Measurements from ENCODE around the gene USP6. TPM values are rescaled to one million over a fixed set of nuclear protein-coding genes. Genes with fewer than 3 reads are reported as not detected.
"Not testable (repeated sequence)": the region's sequence is repeated elsewhere in the genome, so short reads cannot be mapped to it uniquely, and the experiment has no call there.

USP6 gene
- polyA plus RNA-seq, 1 donor: 0.54 TPM

- no peak overlapping the region for H3K27ac ChIP-seq (ENCODE audit: low read length)
- peaks cover 11% of the 10 kb centered on the region for H3K27me3 ChIP-seq (ENCODE audit: control insufficient read depth, insufficient read depth, low read length)
- peak overlapping the region; percentile 50 for H3K4me3 ChIP-seq (ENCODE audit: low read length)
- peaks cover 40% of the 10 kb centered on the region for H3K9me3 ChIP-seq (ENCODE audit: control insufficient read depth, low read depth, low read length)
- H3K36me3 ChIP-seq (ENCODE audit: control insufficient read depth, insufficient read depth, low read length): peaks cover 9% of the 10 kb centered on the region
- WGBS (ENCODE audit: insufficient coverage, low lambda C conversion rate): no CpG with 5 or more reads among the region's 7 CpGs
- H3K4me1 ChIP-seq (ENCODE audit: control insufficient read depth, insufficient read depth, low read length): no peaks in the 10 kb centered on the region
- no peak for DNase-seq
Observed at GRCh38 chr17:5096731-5097100, 19.1 kb upstream of the USP6 start.

DNA sequence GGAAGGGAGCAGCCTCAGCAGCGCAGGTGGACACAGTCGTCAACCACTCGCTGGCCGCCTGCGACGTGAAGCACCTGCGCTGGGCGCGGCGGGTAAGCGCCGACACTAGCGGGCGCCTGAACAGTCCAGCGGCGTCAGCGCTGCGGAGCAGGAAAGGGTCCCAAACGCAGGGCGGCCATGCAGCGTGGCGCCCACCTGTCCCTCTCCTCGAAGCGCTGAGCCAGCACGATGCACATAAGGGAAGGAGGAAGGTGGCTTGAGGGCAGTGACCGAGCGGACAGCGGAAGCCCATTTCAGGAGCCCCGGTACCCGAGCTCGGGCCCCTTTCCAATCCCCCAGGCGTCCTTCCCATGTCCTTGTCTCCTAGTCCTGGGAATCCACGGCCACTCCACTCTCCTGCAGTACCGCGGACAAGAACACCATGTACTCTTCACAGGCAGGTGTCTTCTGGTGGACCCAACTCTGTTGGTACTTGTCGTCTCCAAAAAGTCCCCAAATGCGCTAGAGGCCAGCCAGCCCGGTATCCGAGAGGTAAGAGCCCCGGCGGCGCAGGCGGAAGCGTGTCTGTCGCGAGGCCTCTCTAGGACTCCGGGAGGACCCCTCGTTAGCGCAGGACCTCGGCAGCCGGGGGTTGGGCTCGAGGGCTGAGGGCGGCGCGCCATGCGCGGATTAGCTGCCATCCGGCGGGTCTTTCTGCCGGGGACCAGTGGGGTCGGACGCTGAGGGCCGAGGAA lies 18.6 kb upstream of the USP6 start:
- no CpG with 5 or more reads among the region's 63 CpGs for WGBS (ENCODE audit: insufficient coverage, low lambda C conversion rate)

DNA sequence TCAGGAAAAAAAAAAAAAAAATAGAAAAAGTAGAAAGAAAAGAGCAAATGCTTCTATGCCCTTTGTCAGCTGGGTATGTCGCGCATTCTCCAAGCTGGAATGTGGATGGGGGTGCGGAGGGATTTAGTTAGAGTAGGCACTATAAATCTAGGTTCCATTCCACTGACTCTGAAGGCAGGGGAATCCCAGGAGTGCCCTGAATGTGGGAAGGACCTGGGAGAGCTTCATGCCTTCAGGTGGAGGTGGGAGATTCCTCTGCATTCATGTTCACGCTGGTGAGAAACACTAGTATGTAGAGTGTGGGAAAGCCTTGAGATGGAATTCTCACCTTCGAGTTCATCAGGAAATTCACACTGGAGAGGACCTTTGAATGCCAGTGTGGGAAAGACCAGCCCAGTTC lies 16.6 kb upstream of the USP6 start:
- Histone ChIP-seq H3K27ac (ENCODE audit: low read length) (no peak overlapping the region), H3K9me3 (ENCODE audit: control insufficient read depth, low read depth, low read length) (peaks cover 33% of the 10 kb centered on the region), H3K4me1 (ENCODE audit: control insufficient read depth, insufficient read depth, low read length) (no peaks in the 10 kb centered on the region), H3K27me3 (ENCODE audit: control insufficient read depth, insufficient read depth, low read length) (peaks cover 11% of the 10 kb centered on the region), H3K4me3 (ENCODE audit: low read length) (no peak overlapping the region), H3K36me3 (ENCODE audit: control insufficient read depth, insufficient read depth, low read length) (no peaks in the 10 kb centered on the region)
- WGBS (ENCODE audit: insufficient coverage, low lambda C conversion rate): no CpG with 5 or more reads among the region's 5 CpGs
- DNase-seq: no peak

More for the DNA sequence above, 18.6 kb upstream of the USP6 start:
- Histone ChIP-seq H3K27me3 (ENCODE audit: control insufficient read depth, insufficient read depth, low read length) (peaks cover 11% of the 10 kb centered on the region), H3K4me1 (ENCODE audit: control insufficient read depth, insufficient read depth, low read length) (no peaks in the 10 kb centered on the region), H3K27ac (ENCODE audit: low read length) (no peak overlapping the region), H3K4me3 (ENCODE audit: low read length) (peak overlapping the region; percentile 50), H3K36me3 (ENCODE audit: control insufficient read depth, insufficient read depth, low read length) (peaks cover 4% of the 10 kb centered on the region), H3K9me3 (ENCODE audit: control insufficient read depth, low read depth, low read length) (peaks cover 40% of the 10 kb centered on the region)
- DNase-seq: peak; percentile 44 to 70

DNA sequence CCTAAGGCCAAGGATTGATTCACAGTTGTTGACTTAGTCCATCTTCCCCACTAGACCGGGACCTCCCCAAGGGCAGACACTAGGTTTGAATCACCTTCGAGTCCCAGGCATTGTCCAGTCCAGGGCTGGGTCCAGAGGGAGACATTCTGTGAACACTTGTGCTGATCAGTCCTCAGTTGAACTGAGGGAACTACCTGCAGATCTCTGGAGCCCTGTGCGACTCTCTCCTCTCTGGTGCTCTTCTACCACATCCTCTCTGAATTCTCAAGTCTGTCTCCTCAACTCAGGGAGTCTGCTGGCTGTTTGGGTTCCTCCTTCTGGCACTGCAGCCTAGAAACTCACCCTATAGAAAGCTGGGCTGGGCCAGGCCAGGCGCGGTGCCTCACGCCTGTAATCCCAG lies 15.0 kb upstream of the USP6 start:
- H3K4me3 ChIP-seq (ENCODE audit: low read length): no peak overlapping the region
- no peak for DNase-seq
- H3K4me1 ChIP-seq (ENCODE audit: control insufficient read depth, insufficient read depth, low read length): no peaks in the 10 kb centered on the region
- H3K27ac ChIP-seq (ENCODE audit: low read length): no peak overlapping the region
- WGBS (ENCODE audit: insufficient coverage, low lambda C conversion rate): no CpG with 5 or more reads among the region's 6 CpGs
- H3K9me3 ChIP-seq (ENCODE audit: control insufficient read depth, low read depth, low read length): peaks cover 35% of the 10 kb centered on the region
- peaks cover 11% of the 10 kb centered on the region for H3K27me3 ChIP-seq (ENCODE audit: control insufficient read depth, insufficient read depth, low read length)
- H3K36me3 ChIP-seq (ENCODE audit: control insufficient read depth, insufficient read depth, low read length): peaks cover 2% of the 10 kb centered on the region

- H3K4me1 ChIP-seq (ENCODE audit: control insufficient read depth, insufficient read depth, low read length): peaks cover 9% of the 10 kb centered on the region
- H3K27me3 ChIP-seq (ENCODE audit: control insufficient read depth, insufficient read depth, low read length): peaks cover 13% of the 10 kb centered on the region
- peak overlapping the region; percentile 73 for H3K4me3 ChIP-seq (ENCODE audit: low read length)
- H3K27ac ChIP-seq (ENCODE audit: low read length): no peak overlapping the region
- peaks cover 17% of the 10 kb centered on the region for H3K9me3 ChIP-seq (ENCODE audit: control insufficient read depth, low read depth, low read length)
- peaks cover 21% of the 10 kb centered on the region for H3K36me3 ChIP-seq (ENCODE audit: control insufficient read depth, insufficient read depth, low read length)
- peak in 1 of 2 donors; percentile 51 for DNase-seq
- WGBS (ENCODE audit: insufficient coverage, low lambda C conversion rate): 50% methylated on average over 3 of the region's 8 CpGs
Observed at GRCh38 chr17:5110816-5111215, 5.0 kb upstream of the USP6 start.

DNA sequence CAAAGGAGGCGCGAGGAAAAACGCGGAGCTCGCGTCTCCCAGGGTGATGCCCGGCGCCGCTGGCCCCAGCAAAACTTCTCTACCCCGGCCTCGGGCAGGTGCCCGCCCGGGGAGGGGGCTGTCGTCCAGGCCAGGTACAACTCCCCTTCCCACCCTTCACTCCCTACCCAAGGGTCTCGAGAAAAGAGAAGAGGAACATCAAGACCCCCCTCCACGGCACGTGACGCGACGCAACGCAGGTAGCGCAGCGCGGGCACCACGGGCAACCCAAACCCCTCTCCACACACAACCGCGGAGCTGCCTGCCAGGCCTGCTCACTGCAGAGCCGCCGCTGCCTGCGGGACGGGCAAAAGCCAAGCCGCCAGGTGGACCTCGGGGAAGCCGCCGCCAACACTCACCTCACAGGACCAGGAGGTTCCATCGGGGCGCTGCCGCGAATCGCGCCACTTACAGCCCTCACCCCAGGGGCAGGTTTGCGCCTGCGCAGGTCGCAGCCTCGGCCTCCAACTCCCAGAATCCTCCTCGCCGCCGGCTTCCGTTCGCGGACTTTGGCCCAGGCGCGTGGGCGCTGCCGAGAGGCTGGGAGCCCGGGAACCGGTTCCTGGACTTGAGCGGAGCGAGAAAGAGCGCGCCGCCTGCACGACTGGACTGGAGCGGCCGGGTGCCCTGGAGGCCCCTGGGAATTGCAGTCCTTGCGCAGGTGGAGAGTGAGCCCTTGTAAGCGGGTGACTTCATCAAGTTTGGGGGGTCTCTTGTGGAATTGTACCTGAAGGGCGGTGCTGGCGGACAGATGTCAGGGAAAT lies 4.2 kb upstream of the USP6 start, which contains the start of gene ZNF232:
Gene ZNF232, minus strand, starts transcription at position 477 of the 803 bp plus-strand sequence. Its CDS starts 56 bp downstream, at position 421.
- Histone ChIP-seq H3K9me3 (ENCODE audit: control insufficient read depth, low read depth, low read length) (peaks cover 22% of the 10 kb centered on the region), H3K27ac (ENCODE audit: low read length) (peak within 1 kb of the TSS; percentile 72), H3K4me1 (ENCODE audit: control insufficient read depth, insufficient read depth, low read length) (peaks cover 9% of the 10 kb centered on the region), H3K4me3 (ENCODE audit: low read length) (peak within 1 kb of the TSS; percentile 73), H3K27me3 (ENCODE audit: control insufficient read depth, insufficient read depth, low read length) (peaks cover 21% of the 10 kb centered on the region), H3K36me3 (ENCODE audit: control insufficient read depth, insufficient read depth, low read length) (peaks cover 16% of the 10 kb centered on the region)
- DNase-seq: peak; percentile 98 to 99
- no CpG with 5 or more reads among the region's 69 CpGs for WGBS (ENCODE audit: insufficient coverage, low lambda C conversion rate)

- Histone ChIP-seq H3K9me3 (ENCODE audit: control insufficient read depth, low read depth, low read length) (peaks cover 18% of the 10 kb centered on the region), H3K36me3 (ENCODE audit: control insufficient read depth, insufficient read depth, low read length) (no peaks in the 10 kb centered on the region), H3K27ac (ENCODE audit: low read length) (no peak overlapping the region), H3K4me1 (ENCODE audit: control insufficient read depth, insufficient read depth, low read length) (peaks cover 4% of the 10 kb centered on the region), H3K27me3 (ENCODE audit: control insufficient read depth, insufficient read depth, low read length) (peaks cover 61% of the 10 kb centered on the region), H3K4me3 (ENCODE audit: low read length) (no peak overlapping the region)
- DNase-seq: no peak
- WGBS (ENCODE audit: insufficient coverage, low lambda C conversion rate): no CpG with 5 or more reads among the region's 6 CpGs
Observed at GRCh38 chr17:5118219-5118618, 2.4 kb downstream of the USP6 start.

DNA sequence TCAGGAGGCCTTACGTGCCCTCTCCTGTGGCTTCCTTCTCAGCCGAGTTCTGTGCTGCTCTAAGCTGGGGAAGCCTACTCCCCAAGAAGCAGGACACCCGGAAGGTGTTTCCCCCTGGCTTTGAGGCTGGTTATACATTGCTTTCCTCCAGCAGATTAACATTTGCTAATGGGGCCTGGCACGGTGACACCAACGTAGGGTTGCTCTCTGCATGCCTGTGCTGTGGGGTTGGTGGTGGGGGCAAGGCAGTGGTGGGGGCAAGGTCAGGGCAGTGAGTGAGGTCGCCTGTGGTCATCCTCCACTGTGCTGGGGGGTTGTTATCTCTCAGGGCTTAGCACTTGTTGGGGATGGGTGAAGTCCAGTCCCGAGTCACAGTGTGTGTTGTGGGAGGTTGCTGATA lies 4.2 kb downstream of the USP6 start:
- no peaks in the 10 kb centered on the region for H3K36me3 ChIP-seq (ENCODE audit: control insufficient read depth, insufficient read depth, low read length)
- DNase-seq: no peak
- no peak overlapping the region for H3K27ac ChIP-seq (ENCODE audit: low read length)
- WGBS (ENCODE audit: insufficient coverage, low lambda C conversion rate): no CpG with 5 or more reads among the region's 7 CpGs
- peaks cover 4% of the 10 kb centered on the region for H3K4me1 ChIP-seq (ENCODE audit: control insufficient read depth, insufficient read depth, low read length)
- H3K27me3 ChIP-seq (ENCODE audit: control insufficient read depth, insufficient read depth, low read length): peaks cover 67% of the 10 kb centered on the region
- no peak overlapping the region for H3K4me3 ChIP-seq (ENCODE audit: low read length)
- H3K9me3 ChIP-seq (ENCODE audit: control insufficient read depth, low read depth, low read length): peaks cover 22% of the 10 kb centered on the region

DNA sequence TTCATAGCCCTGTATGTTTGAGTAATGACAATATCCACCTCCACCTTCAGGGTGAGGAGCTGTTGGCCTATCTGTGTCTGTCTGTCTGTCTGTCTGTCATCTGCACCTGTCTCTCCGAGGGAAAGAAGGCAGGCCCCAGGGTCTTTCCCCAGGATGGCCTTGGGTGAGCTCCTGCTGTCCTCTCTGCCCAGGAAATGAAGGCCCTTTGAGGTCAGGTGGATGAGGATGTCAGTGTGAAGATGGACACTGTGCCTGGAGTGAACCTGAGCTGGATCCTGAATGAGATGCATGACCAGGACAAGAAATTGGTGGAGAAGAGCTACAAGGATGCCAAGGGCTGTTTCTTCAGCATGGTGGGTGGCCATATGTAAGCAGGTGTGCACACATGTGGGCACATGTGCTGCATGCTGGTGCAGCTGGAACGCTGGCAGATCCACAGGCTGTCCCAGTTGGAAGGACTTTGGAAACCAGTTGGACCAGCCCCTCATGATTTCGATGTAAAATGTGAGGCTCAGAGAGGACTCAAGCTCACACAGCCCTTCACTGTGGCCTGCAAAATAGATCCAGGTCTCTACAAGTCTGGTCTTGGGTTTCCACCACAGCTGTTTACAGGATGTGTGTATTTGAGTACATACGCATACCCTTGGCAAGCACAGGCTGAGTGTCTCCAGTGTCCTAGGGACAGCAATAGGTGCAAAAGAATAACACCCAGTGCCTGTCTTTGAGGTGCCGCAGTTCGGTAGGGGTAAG lies 4.8 kb downstream of the USP6 start:
- not testable (repeated sequence) for H3K4me1 ChIP-seq (ENCODE audit: control insufficient read depth, insufficient read depth, low read length); H3K36me3 ChIP-seq (ENCODE audit: control insufficient read depth, insufficient read depth, low read length); H3K27ac ChIP-seq (ENCODE audit: low read length); H3K4me3 ChIP-seq (ENCODE audit: low read length); DNase-seq
- Histone ChIP-seq H3K9me3 (ENCODE audit: control insufficient read depth, low read depth, low read length) (peaks cover 21% of the 10 kb centered on the region), H3K27me3 (ENCODE audit: control insufficient read depth, insufficient read depth, low read length) (peaks cover 61% of the 10 kb centered on the region)
- WGBS (ENCODE audit: insufficient coverage, low lambda C conversion rate): no CpG with 5 or more reads among the region's 6 CpGs

DNA sequence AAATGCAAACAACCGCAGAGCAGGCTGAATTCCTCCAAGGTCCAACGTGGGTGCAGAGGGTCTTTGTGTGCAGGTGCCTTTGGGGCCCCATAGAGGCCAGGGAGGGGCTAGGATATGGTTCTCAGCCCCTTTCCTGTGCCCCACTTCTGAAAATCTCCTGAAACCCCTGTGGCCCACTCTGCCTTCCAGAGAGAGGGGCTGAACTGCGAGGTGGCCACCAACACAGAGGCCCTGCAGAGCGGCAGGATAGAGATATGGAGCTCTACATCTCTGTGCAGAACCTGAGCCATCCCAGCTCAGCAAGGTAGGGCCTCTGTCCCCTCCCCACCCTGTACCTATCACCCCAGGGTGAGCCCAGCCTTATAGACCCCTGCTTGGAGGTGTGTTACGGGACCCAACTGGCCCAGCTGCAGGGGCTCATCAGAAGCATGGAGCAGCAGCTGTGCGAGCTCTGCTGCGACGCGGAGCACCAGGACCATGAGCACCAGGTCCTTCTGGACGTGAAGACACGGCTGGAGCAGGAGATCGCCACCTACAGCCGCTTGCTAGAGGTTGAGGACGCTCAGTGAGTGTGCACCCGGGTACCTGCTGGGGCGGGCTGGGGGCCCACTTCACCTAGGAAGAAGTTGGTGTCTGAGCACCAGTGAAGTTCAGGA lies 5.5 kb downstream of the USP6 start:
- H3K9me3 ChIP-seq (ENCODE audit: control insufficient read depth, low read depth, low read length): peaks cover 14% of the 10 kb centered on the region
- no peak overlapping the region for H3K4me3 ChIP-seq (ENCODE audit: low read length)
- no CpG with 5 or more reads among the region's 16 CpGs for WGBS (ENCODE audit: insufficient coverage, low lambda C conversion rate)
- H3K36me3 ChIP-seq (ENCODE audit: control insufficient read depth, insufficient read depth, low read length): no peaks in the 10 kb centered on the region
- no peak for DNase-seq
- H3K4me1 ChIP-seq (ENCODE audit: control insufficient read depth, insufficient read depth, low read length): peaks cover 4% of the 10 kb centered on the region
- no peak overlapping the region for H3K27ac ChIP-seq (ENCODE audit: low read length)
- H3K27me3 ChIP-seq (ENCODE audit: control insufficient read depth, insufficient read depth, low read length): peaks cover 57% of the 10 kb centered on the region

All from large intestine (tissue), 3 donors.